Adrenal gland (tissue), 12 donors: ENCODE data around the gene DPP8. TPM values are rescaled to one million over a fixed set of nuclear protein-coding genes. Genes with fewer than 3 reads are reported as not detected.

Experiments used
- DNase-seq, 7 donors: peaks; one replicate each; pipeline ENCODE4 v3.0.0-alpha.2; 2019 to 2020
- H3K27ac ChIP-seq, 5 donors: fragments of 200-600 bp; sonication (generic) in 4 of 5; 1 replicate in 3 of 5; 2 replicates in 2 of 5; pipeline versions ENCODE4 v1.5.1 to v1.8.0; 2016 to 2020; ENCODE audit warnings: mild to moderate bottlenecking in 1 of 5
- H3K27me3 ChIP-seq: fragments of 200-600 bp; 2 replicates; pipeline ENCODE4 v1.8.0; 2021
- H3K36me3 ChIP-seq, 2 donors: fragments of 200-600 bp; replicated peaks in 1 of 2; 1 replicate in 1 of 2; 2 replicates in 1 of 2; pipeline versions ENCODE4 v1.5.1 to v1.8.0; 2018 to 2022
- H3K4me1 ChIP-seq, 2 donors: fragments of 200-600 bp; replicated peaks in 1 of 2; 1 replicate in 1 of 2; 2 replicates in 1 of 2; pipeline versions ENCODE4 v1.5.1 to v1.8.0; 2018 to 2021
- H3K4me3 ChIP-seq, 4 donors: fragments of 200-600 bp; sonication (generic) in 3 of 4; one replicate each; pipeline ENCODE4 v1.5.1; 2016 to 2018
- H3K9me3 ChIP-seq, 3 donors: fragments of 200-600 bp; sonication (generic) in 1 of 3; replicated peaks in 1 of 3; 1 replicate in 2 of 3; 2 replicates in 1 of 3; pipeline versions ENCODE4 v1.5.1 to v1.8.0; 2016 to 2021
- CTCF ChIP-seq, 6 experiments: fragments of 450-650 bp in 4 of 6; fragments of 200-600 bp in 2 of 6; sonication (generic) in 1 of 6; IDR thresholded peaks; 1 replicate in 5 of 6; 2 replicates in 1 of 6; pipeline versions ENCODE4 v1.5.1 to v1.8.0; 2016 to 2021; ENCODE audit warnings: antibody characterized with exemption in 6 of 6, mild to moderate bottlenecking in 2 of 6, moderate library complexity in 1 of 6
- POLR2A ChIP-seq, 2 donors: fragments of 450-650 bp; IDR thresholded peaks; one replicate each; pipeline ENCODE4 v1.6.1; 2017; ENCODE audit warnings: antibody characterized with exemption in 2 of 2, mild to moderate bottlenecking in 2 of 2, moderate library complexity in 1 of 2
- WGBS, 4 donors: extraction: QIAGEN DNeasy Blood & Tissue Kit in 2 of 4; methylation state at CpG; one replicate each; pipeline versions ENCODE4 v1.1.5 to v1.1.7; 2013 to 2017; 5-methylcytosine and 5-hydroxymethylcytosine counted together
- intact Hi-C, 2 donors: fragments of 100-400 bp; cut with DNase I; formaldehyde crosslinking; loops; one replicate each; pipeline versions ENCODE4 v1.14.1 to v1.15.0; 2022 to 2023
- polyA plus RNA-seq, 3 donors: library from polyadenylated mRNA; stranded (reverse); fragments of 200-250 nt in 2 of 3; fragments of 350-450 nt in 1 of 3; fragmentation: Illumina TruSeq in 1 of 3; extraction: RNeasy Lipid Tissue Mini Kit (QIAGEN cat#74804) in 1 of 3; gene quantifications; one replicate each; pipeline ENCODE4 v1.2.3, GENCODE V29; 2013 to 2014
- total RNA-seq, 9 donors: library from RNA; depleted of rRNA in 4 of 9; stranded (reverse); fragments of >200 nt in 4 of 9; fragments of 120-200 nt in 1 of 9; fragmentation: NEBNext Ultra II Directional in 1 of 9; extraction: Animal tissue kit (Norgen Biotek cat#: 25700) in 1 of 9; gene quantifications; one replicate each; pipeline versions ENCODE4 v1.1.0 to v1.2.4, GENCODE V29; 2013 to 2023
- donor health status: healthy with polysubstance abuse.
- donor health status: Bipolar disorder and iron deficiency.
- donor health status: DM: yes; HTN: yes; CAD: no.
- donor health status: DM: no; HTN: no; CAD: no.
- donor health status: DM: no; HTN: no; CAD: no.
- donor health status: DM: yes; HTN: yes; CAD: no.

DPP8 gene
- total and polyA plus RNA-seq, 12 donors = 5.7 to 101 (median 40.4) TPM

DNA sequence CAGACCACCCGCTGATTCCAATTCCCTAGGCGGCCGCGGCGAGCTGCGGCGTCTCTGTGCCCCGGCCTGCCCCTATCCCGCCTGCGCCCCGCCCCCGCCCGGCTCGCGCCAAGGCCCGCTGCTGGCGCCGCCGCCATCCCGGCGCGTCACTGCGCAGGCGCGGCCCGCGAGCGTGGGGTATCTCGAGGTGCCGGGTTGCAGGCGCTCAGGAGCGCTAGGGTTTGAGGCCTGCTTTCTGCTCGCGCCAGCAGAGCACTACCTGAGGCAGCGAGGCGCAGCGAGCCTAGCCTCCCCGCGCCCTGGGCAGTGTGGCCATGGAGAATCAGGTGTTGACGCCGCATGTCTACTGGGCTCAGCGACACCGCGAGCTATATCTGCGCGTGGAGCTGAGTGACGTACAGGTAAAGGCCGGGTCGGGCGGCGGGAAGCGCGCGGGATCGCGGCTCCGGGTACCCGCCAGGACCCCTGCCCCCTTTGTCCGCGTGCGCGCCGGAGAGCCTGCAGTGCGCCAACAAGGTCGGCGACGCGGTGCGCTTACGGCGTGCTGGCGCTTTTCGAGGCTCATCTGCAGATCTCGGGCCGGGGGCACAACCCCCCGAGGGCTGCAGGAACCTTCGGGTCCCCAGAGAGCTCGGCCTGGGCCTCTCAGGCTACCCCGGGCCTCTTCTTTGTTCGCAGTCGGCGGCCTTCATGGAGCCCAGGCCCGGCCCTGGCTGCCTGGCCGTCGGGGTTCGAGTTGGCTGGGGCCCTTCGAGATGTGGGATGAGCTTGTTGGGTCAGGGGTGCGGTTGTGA is 13.0 kb upstream of the DPP8 start, which contains the start of gene HACD3:
TSS of gene HACD3 (plus strand) at position 146 of the 794 bp plus-strand sequence. CDS start at position 315, 169 bp downstream.
- WGBS, 4 donors = 0 to 1% (median 1%) methylated on average over 23 to 88 of the region's 88 CpGs
- peak within 1 kb of the TSS; percentile 1 to 96 (median 31) for H3K4me3 ChIP-seq
- H3K4me1 ChIP-seq = peaks cover 23 to 27% of the 10 kb centered on the region in 2 donors
- no peaks in the 10 kb centered on the region for H3K36me3 ChIP-seq
- intact Hi-C loops = no loop called here
- DNase-seq = peak; percentile 77 to 89 (median 87)
- H3K27ac ChIP-seq = peak within 1 kb of the TSS in 3 of 5 donors; percentile 38 to 85 (median 79)
- no peaks in the 10 kb centered on the region for H3K9me3 ChIP-seq
- H3K27me3 ChIP-seq = no peaks in the 10 kb centered on the region
- TF ChIP-seq POLR2A (IDR thresholded peaks at IDR 0.05) (peak in 1 of 2 donors; percentile 60), CTCF (IDR thresholded peaks at IDR 0.05) (no peak)

- peak overlapping the region in 2 of 4 donors; percentile 50 to 96 for H3K4me3 ChIP-seq
- no peak for DNase-seq
- H3K9me3 ChIP-seq = no peaks in the 10 kb centered on the region
- no peaks in the 10 kb centered on the region for H3K27me3 ChIP-seq
- intact Hi-C loops = no loop called here
- 47 to 52% (median 50%) methylated on average over 13 of the region's 13 CpGs for WGBS, 4 donors
- peak overlapping the region in 2 of 5 donors; percentile 79 to 85 for H3K27ac ChIP-seq
- no peak for TF ChIP-seq POLR2A (IDR thresholded peaks at IDR 0.05)
- no peak for TF ChIP-seq CTCF (IDR thresholded peaks at IDR 0.05)
- peaks cover 23 to 27% of the 10 kb centered on the region in 2 donors for H3K4me1 ChIP-seq
- no peaks in the 10 kb centered on the region for H3K36me3 ChIP-seq
These were observed 12.4 kb upstream of the DPP8 start for GRCh38 chr15:65529762-65530317.

GRCh38 chr15:65528461-65529060 is 11.1 kb upstream of the DPP8 start:
- DNase-seq = no peak
- Histone ChIP-seq H3K27ac (no peak overlapping the region), H3K27me3 (no peaks in the 10 kb centered on the region), H3K4me1 (peaks cover 23 to 27% of the 10 kb centered on the region in 2 donors), H3K36me3 (no peaks in the 10 kb centered on the region), H3K9me3 (no peaks in the 10 kb centered on the region), H3K4me3 (no peak overlapping the region)
- WGBS, 4 donors = 91 to 96% (median 95%) methylated on average over 20 of the region's 20 CpGs
- TF ChIP-seq CTCF (IDR thresholded peaks at IDR 0.05) = no peak
- TF ChIP-seq POLR2A (IDR thresholded peaks at IDR 0.05) = no peak
- intact Hi-C loops = no loop called here

DNA sequence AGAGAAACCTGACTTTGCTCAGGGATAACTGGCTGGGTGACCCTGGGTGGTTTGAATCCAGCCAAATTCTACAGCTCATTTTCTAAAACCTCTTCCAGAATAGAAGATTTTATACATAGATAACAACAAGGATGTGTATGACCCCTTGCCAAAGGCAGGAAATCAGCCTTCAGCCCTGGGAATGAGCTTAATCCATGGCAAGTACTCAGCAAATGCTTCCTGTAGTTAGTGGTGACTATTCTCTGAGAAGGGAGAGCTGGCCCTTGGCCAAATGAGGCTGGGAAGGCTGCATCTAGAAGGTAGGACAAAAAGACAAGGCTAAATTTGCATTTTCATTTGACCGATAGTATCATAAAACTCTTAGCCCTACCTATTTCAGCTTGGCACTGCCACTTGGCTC is 8.1 kb upstream of the DPP8 start:
- peaks cover 4 to 5% of the 10 kb centered on the region in 2 donors for H3K4me1 ChIP-seq
- peak; percentile 39 to 80 (median 69) for DNase-seq
- intact Hi-C loops = no loop called here
- no peaks in the 10 kb centered on the region for H3K36me3 ChIP-seq
- 45 to 71% (median 59%) methylated on average over 1 of the region's 1 CpG for WGBS, 4 donors
- no peaks in the 10 kb centered on the region for H3K27me3 ChIP-seq
- H3K27ac ChIP-seq = no peak overlapping the region
- H3K9me3 ChIP-seq = no peaks in the 10 kb centered on the region
- H3K4me3 ChIP-seq = no peak overlapping the region
- TF ChIP-seq POLR2A (IDR thresholded peaks at IDR 0.05) = no peak
- no peak for TF ChIP-seq CTCF (IDR thresholded peaks at IDR 0.05)
